Upper lobe of left lung (tissue), 6 donors: Measurements from ENCODE around the gene KLHL25. TPM values are rescaled to one million over a fixed set of nuclear protein-coding genes. Genes with fewer than 3 reads are reported as not detected.

Experiments
- ATAC-seq, 2 donors: fragments of 200-7000 bp; cut with Tn5 transposase; one replicate each; pipeline ENCODE4 v1.9.1; 2022; ENCODE audit warnings: mild to moderate bottlenecking in 2 of 2, moderate library complexity in 2 of 2; ENCODE audit not compliant: low FRiP score in 2 of 2
- DNase-seq, 2 donors: peaks; one replicate each; pipeline ENCODE4 v3.0.0-alpha.2; 2019 to 2020
- H3K27ac ChIP-seq, 4 donors: fragments of 200-600 bp; sonication (generic); one replicate each; pipeline ENCODE4 v1.5.1; 2016 to 2019
- H3K27me3 ChIP-seq, 4 donors: fragments of 200-600 bp; sonication (generic); one replicate each; pipeline ENCODE4 v1.5.1; 2017 to 2019
- H3K36me3 ChIP-seq, 4 donors: fragments of 200-600 bp; sonication (generic); one replicate each; pipeline ENCODE4 v1.5.1; 2016 to 2019
- H3K4me1 ChIP-seq, 4 donors: fragments of 200-600 bp; sonication (generic); one replicate each; pipeline ENCODE4 v1.5.1; 2018 to 2019
- H3K4me3 ChIP-seq, 4 donors: fragments of 200-600 bp; sonication (generic); one replicate each; pipeline ENCODE4 v1.5.1; 2017 to 2019; ENCODE audit warnings: mild to moderate bottlenecking in 2 of 4, moderate library complexity in 1 of 4
- H3K9me3 ChIP-seq, 4 donors: fragments of 200-600 bp; sonication (generic); one replicate each; pipeline ENCODE4 v1.5.1; 2018 to 2019
- CTCF ChIP-seq, 6 experiments: fragments of 450-650 bp in 4 of 6; fragments of 200-600 bp in 2 of 6; sonication (generic) in 2 of 6; IDR thresholded peaks; one replicate each; pipeline ENCODE4 v1.5.1; 2016 to 2019; ENCODE audit warnings: antibody characterized with exemption in 6 of 6
- EP300 ChIP-seq, 4 donors: sonication (generic); formaldehyde crosslinking; IDR thresholded peaks; one replicate each; pipeline ENCODE4 v1.5.1; 2017; ENCODE audit warnings: antibody characterized with exemption in 4 of 4, control low read depth in 2 of 4
- POLR2A ChIP-seq, 4 donors: fragments of 450-650 bp; IDR thresholded peaks; one replicate each; pipeline ENCODE4 v1.5.1; 2016 to 2017; ENCODE audit warnings: antibody characterized with exemption in 4 of 4, mild to moderate bottlenecking in 2 of 4
- POLR2AphosphoS5 ChIP-seq, 2 donors: sonication (generic); formaldehyde crosslinking; IDR thresholded peaks; one replicate each; pipeline ENCODE4 v1.5.1; 2017; ENCODE audit warnings: antibody characterized with exemption in 2 of 2
- WGBS, 2 donors: methylation state at CpG; one replicate each; pipeline ENCODE4 v1.1.5; 2017 to 2018; 5-methylcytosine and 5-hydroxymethylcytosine counted together
- total RNA-seq, 6 donors: library from RNA; depleted of rRNA in 4 of 6; stranded (reverse); fragments of >200 nt in 4 of 6; gene quantifications; one replicate each; pipeline versions ENCODE4 v1.1.0 to v1.2.1, GENCODE V29; 2016 to 2021
- donor health status: DM: no; HTN: no; CAD: no; lungs with moderate emphysema.
- donor health status: DM: no; HTN: yes; CAD: no; lungs with severe emphysema.

The KLHL25 gene
- total RNA-seq, 6 donors from 2014 or later: 3.0 to 24.1 (median 5.6) TPM

DNA sequence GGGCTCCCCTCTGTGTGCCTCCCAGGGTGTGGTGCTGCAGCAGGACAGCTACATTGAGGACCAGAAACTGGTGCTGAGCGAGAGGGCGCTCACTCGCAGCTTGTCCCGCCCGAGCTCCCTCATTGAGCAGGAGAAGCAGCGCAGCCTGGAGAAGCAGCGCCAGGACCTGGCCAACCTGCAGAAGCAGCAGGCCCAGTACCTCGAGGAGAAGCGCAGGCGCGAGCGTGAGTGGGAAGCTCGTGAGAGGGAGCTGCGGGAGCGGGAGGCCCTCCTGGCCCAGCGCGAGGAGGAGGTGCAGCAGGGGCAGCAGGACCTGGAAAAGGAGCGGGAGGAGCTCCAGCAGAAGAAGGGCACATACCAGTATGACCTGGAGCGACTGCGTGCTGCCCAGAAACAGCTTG is 53.7 kb downstream of the KLHL25 start:
- ATAC-seq (no peak), DNase-seq (peak in 1 of 2 donors; percentile 73)
- H3K9me3 ChIP-seq: no peaks in the 10 kb centered on the region
- H3K4me1 ChIP-seq: peaks cover 0 to 6% (median 0%) of the 10 kb centered on the region in 4 donors
- TF ChIP-seq POLR2AphosphoS5 (IDR thresholded peaks at IDR 0.05) (no peak), POLR2A (IDR thresholded peaks at IDR 0.05) (no peak), EP300 (IDR thresholded peaks at IDR 0.05) (no peak), CTCF (IDR thresholded peaks at IDR 0.05) (no peak)
- no peak overlapping the region for H3K4me3 ChIP-seq
- peak overlapping the region in 1 of 4 donors; percentile 16 for H3K27ac ChIP-seq
- peaks cover 63 to 98% (median 86%) of the 10 kb centered on the region in 4 donors for H3K36me3 ChIP-seq
- no peaks in the 10 kb centered on the region for H3K27me3 ChIP-seq
- WGBS, 2 donors: 95 to 96% methylated on average over 20 of the region's 20 CpGs

DNA sequence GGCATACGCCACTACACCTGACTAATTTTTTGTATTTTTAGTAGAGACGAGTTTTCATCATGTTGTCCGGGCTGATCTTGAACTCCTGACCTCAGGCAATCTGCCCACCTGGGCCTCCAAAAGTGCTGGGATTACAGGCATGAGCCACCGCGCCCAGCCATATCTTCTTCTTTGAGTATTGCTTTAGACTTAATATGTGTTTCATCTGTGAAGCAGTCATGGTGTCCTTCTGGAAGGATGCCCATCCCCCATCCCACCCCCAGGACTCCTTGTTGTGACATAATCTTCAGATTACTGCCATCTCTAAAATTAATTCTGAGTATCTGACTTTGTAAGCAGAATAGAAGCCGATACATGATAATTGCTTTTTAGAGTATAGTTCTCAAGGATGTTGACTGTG is 57.7 kb downstream of the KLHL25 start:
- Histone ChIP-seq H3K27me3 (no peaks in the 10 kb centered on the region), H3K4me1 (peaks cover 0 to 3% (median 0%) of the 10 kb centered on the region in 4 donors), H3K36me3 (peaks cover 65 to 98% (median 81%) of the 10 kb centered on the region in 4 donors), H3K4me3 (no peak overlapping the region), H3K27ac (no peak overlapping the region), H3K9me3 (peaks cover 0 to 8% (median 1%) of the 10 kb centered on the region in 4 donors)
- no peak for TF ChIP-seq EP300 (IDR thresholded peaks at IDR 0.05)
- TF ChIP-seq CTCF (IDR thresholded peaks at IDR 0.05): no peak
- no peak for TF ChIP-seq POLR2A (IDR thresholded peaks at IDR 0.05)
- no peak for TF ChIP-seq POLR2AphosphoS5 (IDR thresholded peaks at IDR 0.05)
- 83 to 94% methylated on average over 6 of the region's 6 CpGs for WGBS, 2 donors
- ATAC-seq (no peak), DNase-seq (no peak)

DNA sequence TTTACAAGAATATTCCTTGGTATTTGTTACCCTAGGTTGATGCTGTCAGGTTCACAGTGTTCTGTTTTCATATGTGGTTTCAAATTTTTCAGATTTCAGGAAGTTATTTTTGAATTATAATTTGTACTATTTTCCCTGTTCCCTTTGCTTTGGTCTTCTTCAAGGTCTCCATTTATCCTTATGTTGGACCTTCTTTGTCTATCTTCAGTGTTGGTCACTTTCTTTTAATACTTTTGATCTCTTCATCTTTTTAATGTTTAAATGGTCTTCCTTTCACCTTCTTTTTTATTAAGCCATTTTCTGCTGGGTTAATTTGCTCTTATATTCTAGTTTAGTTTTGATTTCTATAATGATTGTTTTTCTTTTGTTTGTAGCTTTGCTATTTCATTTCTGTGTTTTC is 61.3 kb downstream of the KLHL25 start:
- H3K36me3 ChIP-seq: peaks cover 67 to 99% (median 82%) of the 10 kb centered on the region in 4 donors
- no peaks in the 10 kb centered on the region for H3K27me3 ChIP-seq
- no peak for DNase-seq
- peaks cover 0 to 8% (median 1%) of the 10 kb centered on the region in 4 donors for H3K9me3 ChIP-seq
- ATAC-seq: no peak
- TF ChIP-seq POLR2AphosphoS5 (IDR thresholded peaks at IDR 0.05) (no peak), CTCF (IDR thresholded peaks at IDR 0.05) (no peak), POLR2A (IDR thresholded peaks at IDR 0.05) (no peak), EP300 (IDR thresholded peaks at IDR 0.05) (no peak)
- no peak overlapping the region for H3K27ac ChIP-seq
- H3K4me1 ChIP-seq: peaks cover 0 to 12% (median 6%) of the 10 kb centered on the region in 4 donors
- H3K4me3 ChIP-seq: no peak overlapping the region

DNA sequence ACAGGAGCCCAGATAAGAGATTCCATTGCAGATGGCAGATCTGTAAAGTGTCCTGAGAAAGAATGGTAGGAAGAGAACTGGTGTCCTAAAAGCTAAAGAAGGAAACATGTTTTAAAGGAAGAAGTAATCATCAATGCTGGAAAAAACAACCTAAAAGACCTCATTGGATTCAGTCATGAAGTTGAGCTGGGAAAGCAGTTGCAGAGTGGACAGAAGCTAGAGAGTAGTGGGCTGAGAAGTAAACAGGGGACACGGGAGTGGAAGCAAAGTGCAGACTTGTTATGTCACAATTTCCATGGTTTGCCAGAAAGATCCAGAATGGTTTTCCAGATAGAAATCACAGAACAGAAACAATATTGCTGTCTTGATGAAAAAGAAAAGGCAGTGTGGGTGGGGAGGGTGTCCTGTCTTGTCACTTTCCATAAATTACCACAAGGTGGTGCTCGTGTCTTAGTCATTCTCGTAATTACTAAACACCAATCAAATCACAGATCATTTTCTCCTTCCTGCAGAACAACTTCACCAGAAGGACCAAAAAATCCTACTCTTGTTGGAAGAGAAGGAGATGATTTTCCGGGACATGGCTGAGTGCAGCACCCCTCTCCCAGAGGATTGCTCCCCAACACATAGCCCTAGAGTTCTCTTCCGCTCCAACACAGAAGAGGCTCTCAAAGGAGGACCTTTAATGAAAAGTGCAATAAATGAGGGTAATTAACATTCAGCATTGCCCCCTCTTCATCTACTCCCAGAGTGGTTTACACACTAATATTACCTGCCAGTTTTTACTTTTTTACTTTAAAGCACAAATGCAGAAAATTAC is 64.5 kb downstream of the KLHL25 start:
- DNase-seq: no peak
- 40 to 42% methylated on average over 5 of the region's 5 CpGs for WGBS, 2 donors
- Histone ChIP-seq H3K4me1 (peaks cover 10 to 34% (median 16%) of the 10 kb centered on the region in 4 donors), H3K27me3 (no peaks in the 10 kb centered on the region), H3K4me3 (no peak overlapping the region), H3K9me3 (peaks cover 0 to 8% (median 1%) of the 10 kb centered on the region in 4 donors), H3K27ac (peak overlapping the region in 2 of 4 donors; percentile 77 to 80), H3K36me3 (peaks cover 64 to 98% (median 78%) of the 10 kb centered on the region in 4 donors)
- TF ChIP-seq POLR2A (IDR thresholded peaks at IDR 0.05) (no peak), POLR2AphosphoS5 (IDR thresholded peaks at IDR 0.05) (no peak), CTCF (IDR thresholded peaks at IDR 0.05) (peak; percentile 60 to 85 (median 76)), EP300 (IDR thresholded peaks at IDR 0.05) (no peak)
- ATAC-seq: peak; percentile 71 to 78
